Brain pericyte (primary cell): ENCODE results near the gene JAK2.
"Not testable (repeated sequence)": the region's sequence is repeated elsewhere in the genome, so short reads cannot be mapped to it uniquely, and the experiment has no call there.

Experiments
- DNase-seq: peaks from one replicate; pipeline ENCODE4 v3.0.0-alpha.2; 2012; ENCODE audit warnings: low read depth, low spot score

Gene JAK2

GRCh38 chr9:5041390-5042115 is 56.5 kb downstream of the JAK2 start:
- DNase-seq = no peak

- no peak for DNase-seq
Measured at GRCh38 chr9:5042661-5043178, 57.6 kb downstream of the JAK2 start.

- no peak for DNase-seq
Measured at GRCh38 chr9:5043381-5043780, 58.3 kb downstream of the JAK2 start.

- DNase-seq = no peak
Measured at GRCh38 chr9:5044160-5044559, 59.1 kb downstream of the JAK2 start.

GRCh38 chr9:5052838-5053237 is 67.8 kb downstream of the JAK2 start:
- DNase-seq = no peak

GRCh38 chr9:5062631-5063030 is 77.6 kb downstream of the JAK2 start:
- no peak for DNase-seq

GRCh38 chr9:5072871-5073270 is 87.8 kb downstream of the JAK2 start:
- no peak for DNase-seq

GRCh38 chr9:5073701-5074100 is 88.6 kb downstream of the JAK2 start:
- DNase-seq = no peak

- no peak for DNase-seq
Measured at GRCh38 chr9:5085993-5086392, 100.9 kb downstream of the JAK2 start.

- no peak for DNase-seq
Measured at GRCh38 chr9:5089737-5090136, 104.7 kb downstream of the JAK2 start.

GRCh38 chr9:5095795-5096194 is 110.7 kb downstream of the JAK2 start:
- DNase-seq = no peak

- DNase-seq = no peak
Measured at GRCh38 chr9:5099466-5099865, 114.4 kb downstream of the JAK2 start.

- not testable (repeated sequence) for DNase-seq
Measured at GRCh38 chr9:5101127-5101526, 116.1 kb downstream of the JAK2 start.

- not testable (repeated sequence) for DNase-seq
Measured at GRCh38 chr9:5106517-5106916, 121.4 kb downstream of the JAK2 start.

- DNase-seq = no peak
Measured at GRCh38 chr9:5110867-5111681, 126.0 kb downstream of the JAK2 start.

GRCh38 chr9:5111696-5112095 is 126.6 kb downstream of the JAK2 start:
- DNase-seq = no peak

GRCh38 chr9:5112109-5112592 is 127.1 kb downstream of the JAK2 start:
- no peak for DNase-seq

- DNase-seq = no peak
Measured at GRCh38 chr9:5112646-5113045, 127.6 kb downstream of the JAK2 start.

- no peak for DNase-seq
Measured at GRCh38 chr9:5113523-5113922, 128.5 kb downstream of the JAK2 start.

- DNase-seq = no peak
Measured at GRCh38 chr9:5113994-5114748, 129.1 kb downstream of the JAK2 start.

- no peak for DNase-seq
Measured at GRCh38 chr9:5122116-5122515, 137.0 kb downstream of the JAK2 start.

GRCh38 chr9:5122516-5122915 is 137.4 kb downstream of the JAK2 start:
- no peak for DNase-seq
